Uterus (tissue), 4 donors: Measurements from ENCODE around the gene VSTM4. TPM values are rescaled to one million over a fixed set of nuclear protein-coding genes. Genes with fewer than 3 reads are reported as not detected.
A peak's percentile ranks its signal among the peaks of the same experiment; 100 is the strongest.

Experiments used
- DNase-seq, 2 donors: peaks; one replicate each; pipeline ENCODE4 v3.0.0-alpha.2; 2019 to 2020
- H3K27ac ChIP-seq, 2 donors: fragments of 200-600 bp; sonication (generic); 1 replicate in 1 of 2; 2 replicates in 1 of 2; pipeline ENCODE4 v1.5.1; 2016 to 2018
- H3K27me3 ChIP-seq, 2 donors: fragments of 200-600 bp; sonication (generic); one replicate each; pipeline ENCODE4 v1.5.1; 2018 to 2019; ENCODE audit warnings: control low read depth in 1 of 2
- H3K36me3 ChIP-seq, 2 donors: fragments of 200-600 bp; sonication (generic); one replicate each; pipeline ENCODE4 v1.5.1; 2019; ENCODE audit warnings: control low read depth in 1 of 2
- H3K4me1 ChIP-seq, 2 donors: fragments of 200-600 bp; sonication (generic); one replicate each; pipeline ENCODE4 v1.5.1; 2018 to 2019; ENCODE audit warnings: control low read depth in 1 of 2
- H3K4me3 ChIP-seq, 2 donors: fragments of 200-600 bp; sonication (generic); 1 replicate in 1 of 2; 2 replicates in 1 of 2; pipeline ENCODE4 v1.5.1; 2018 to 2019; ENCODE audit warnings: mild to moderate bottlenecking in 1 of 2
- H3K9me3 ChIP-seq, 2 donors: fragments of 200-600 bp; sonication (generic); one replicate each; pipeline ENCODE4 v1.5.1; 2019; ENCODE audit warnings: control low read depth in 1 of 2
- POLR2A ChIP-seq, 2 donors: fragments of 450-650 bp; IDR thresholded peaks; one replicate each; pipeline ENCODE4 v1.6.1; 2016; ENCODE audit warnings: antibody characterized with exemption in 2 of 2, mild to moderate bottlenecking in 1 of 2, moderate library complexity in 1 of 2
- intact Hi-C: fragments of 100-400 bp; cut with DNase I; formaldehyde crosslinking; loops from one replicate; pipeline ENCODE4 v1.15.1; 2023; ENCODE audit warnings: low total_unique reads
- total RNA-seq, 4 donors: library from RNA; depleted of rRNA in 3 of 4; stranded (reverse); fragments of >200 nt in 3 of 4; gene quantifications; one replicate each; pipeline versions ENCODE4 v1.1.0 to v1.2.4, GENCODE V29; 2014 to 2023
- TF ChIP-seq, protein P1 (sequence below), 4 experiments: fragments of 200-600 bp in 2 of 4; fragments of 450-650 bp in 2 of 4; sonication (generic) in 2 of 4; IDR thresholded peaks; one replicate each; pipeline ENCODE4 v1.5.1; 2016 to 2019; ENCODE audit warnings: antibody characterized with exemption in 4 of 4, mild to moderate bottlenecking in 2 of 4, moderate library complexity in 1 of 4
- donor health status: DM: yes; HTN: yes; CAD: no.

VSTM4 gene
- total RNA-seq, 4 donors from 2014 or later = 10.3 to 46.6 (median 19.3) TPM

DNA sequence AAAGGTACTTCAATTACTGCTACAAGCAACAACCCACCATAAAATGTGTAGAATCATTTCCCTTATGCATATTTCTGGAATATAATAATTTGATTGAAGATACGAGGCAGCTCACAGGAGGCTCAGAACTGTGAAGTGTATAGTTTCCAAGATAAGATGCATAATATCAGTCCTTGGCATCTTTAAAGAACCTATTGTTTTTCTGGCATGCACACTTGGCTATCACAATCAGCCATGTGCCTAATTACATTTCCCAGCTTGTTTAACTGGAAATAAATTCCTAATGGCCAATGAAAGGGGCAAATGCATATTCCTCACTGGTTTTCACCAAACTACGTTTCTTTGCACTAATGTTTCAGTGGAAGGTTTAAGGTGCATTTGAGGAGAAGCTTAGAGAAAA lies 92.3 kb downstream of the VSTM4 start:
- Histone ChIP-seq H3K9me3 (no peaks in the 10 kb centered on the region), H3K27me3 (no peaks in the 10 kb centered on the region), H3K4me1 (peaks cover 0 to 7% of the 10 kb centered on the region in 2 donors), H3K27ac (peak overlapping the region; percentile 70 to 79), H3K4me3 (no peak overlapping the region), H3K36me3 (no peaks in the 10 kb centered on the region)
- DNase-seq = no peak
- TF ChIP-seq, protein P1, sequence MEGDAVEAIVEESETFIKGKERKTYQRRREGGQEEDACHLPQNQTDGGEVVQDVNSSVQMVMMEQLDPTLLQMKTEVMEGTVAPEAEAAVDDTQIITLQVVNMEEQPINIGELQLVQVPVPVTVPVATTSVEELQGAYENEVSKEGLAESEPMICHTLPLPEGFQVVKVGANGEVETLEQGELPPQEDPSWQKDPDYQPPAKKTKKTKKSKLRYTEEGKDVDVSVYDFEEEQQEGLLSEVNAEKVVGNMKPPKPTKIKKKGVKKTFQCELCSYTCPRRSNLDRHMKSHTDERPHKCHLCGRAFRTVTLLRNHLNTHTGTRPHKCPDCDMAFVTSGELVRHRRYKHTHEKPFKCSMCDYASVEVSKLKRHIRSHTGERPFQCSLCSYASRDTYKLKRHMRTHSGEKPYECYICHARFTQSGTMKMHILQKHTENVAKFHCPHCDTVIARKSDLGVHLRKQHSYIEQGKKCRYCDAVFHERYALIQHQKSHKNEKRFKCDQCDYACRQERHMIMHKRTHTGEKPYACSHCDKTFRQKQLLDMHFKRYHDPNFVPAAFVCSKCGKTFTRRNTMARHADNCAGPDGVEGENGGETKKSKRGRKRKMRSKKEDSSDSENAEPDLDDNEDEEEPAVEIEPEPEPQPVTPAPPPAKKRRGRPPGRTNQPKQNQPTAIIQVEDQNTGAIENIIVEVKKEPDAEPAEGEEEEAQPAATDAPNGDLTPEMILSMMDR (IDR thresholded peaks at IDR 0.05) = no peak
- TF ChIP-seq POLR2A (IDR thresholded peaks at IDR 0.05) = no peak
- intact Hi-C loops = no loop called here

DNA sequence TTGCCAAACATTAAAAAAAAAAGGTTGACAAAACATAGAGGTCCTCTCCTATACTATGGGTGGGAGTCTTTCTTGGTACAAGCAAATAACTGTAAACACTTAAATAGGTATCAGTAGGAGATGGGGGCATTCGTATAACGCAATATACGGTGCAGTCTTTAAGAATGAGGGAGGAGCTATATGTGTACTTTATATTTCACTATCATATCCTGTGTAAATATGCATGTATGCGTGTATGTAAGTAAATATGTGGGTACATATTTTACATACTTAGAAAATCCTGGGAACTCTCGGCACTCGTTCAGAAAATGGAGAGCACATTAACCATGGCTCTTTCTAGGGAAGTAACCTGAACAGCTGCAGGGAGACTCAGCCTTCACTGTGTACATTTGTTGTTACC lies 93.6 kb downstream of the VSTM4 start:
- Histone ChIP-seq H3K4me3 (no peak overlapping the region), H3K9me3 (no peaks in the 10 kb centered on the region), H3K4me1 (peaks cover 0 to 7% of the 10 kb centered on the region in 2 donors), H3K27ac (no peak overlapping the region), H3K36me3 (no peaks in the 10 kb centered on the region), H3K27me3 (no peaks in the 10 kb centered on the region)
- no peak for DNase-seq
- intact Hi-C loops = no loop called here
- no peak for TF ChIP-seq POLR2A (IDR thresholded peaks at IDR 0.05)
- TF ChIP-seq, protein P1 (IDR thresholded peaks at IDR 0.05) = no peak

DNA sequence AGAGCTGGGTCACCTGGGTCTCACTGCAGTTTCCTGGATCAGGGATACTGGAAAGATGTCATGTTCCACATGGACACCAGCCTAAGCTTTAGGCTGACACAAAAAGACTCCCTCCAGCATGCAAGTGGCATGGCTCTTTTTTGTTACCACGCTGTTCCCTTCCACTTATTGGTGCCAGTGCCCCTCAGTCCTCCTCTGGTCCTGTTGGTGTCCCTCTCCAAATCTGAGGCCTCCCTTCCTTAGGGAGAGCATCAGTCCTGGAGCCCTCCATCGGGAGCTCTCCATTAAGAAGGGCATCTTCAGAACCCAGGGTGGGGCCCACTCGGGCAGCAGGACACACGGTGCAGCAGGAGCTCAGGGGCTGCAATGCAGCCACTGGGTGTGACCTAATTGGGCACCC lies 99.6 kb downstream of the VSTM4 start:
- no peak for TF ChIP-seq POLR2A (IDR thresholded peaks at IDR 0.05)
- TF ChIP-seq, protein P1 (IDR thresholded peaks at IDR 0.05) = no peak
- Histone ChIP-seq H3K4me1 (no peaks in the 10 kb centered on the region), H3K36me3 (no peaks in the 10 kb centered on the region), H3K9me3 (no peaks in the 10 kb centered on the region), H3K27me3 (no peaks in the 10 kb centered on the region), H3K4me3 (no peak overlapping the region), H3K27ac (no peak overlapping the region)
- intact Hi-C loops = no loop called here
- no peak for DNase-seq

DNA sequence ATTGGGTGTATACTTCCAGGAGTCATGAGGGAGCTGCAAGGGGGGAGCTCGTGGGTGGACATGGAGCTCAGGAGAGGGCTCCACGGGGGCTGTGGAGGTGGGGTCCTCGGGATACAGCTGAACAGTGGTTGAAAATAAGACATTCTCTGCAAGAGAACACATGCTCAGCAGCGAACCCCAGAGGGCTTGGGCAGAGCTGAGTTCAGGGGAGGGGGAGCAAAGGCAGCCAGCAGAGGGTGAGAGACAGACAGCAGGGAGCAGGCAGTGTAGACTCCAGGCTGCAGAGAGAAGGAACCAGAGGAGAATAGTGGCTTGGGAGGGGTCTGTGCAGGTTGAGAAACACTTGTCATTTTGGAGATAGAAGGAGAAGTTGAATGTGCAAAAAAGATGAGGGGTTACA lies 102.7 kb downstream of the VSTM4 start:
- TF ChIP-seq POLR2A (IDR thresholded peaks at IDR 0.05) = no peak
- TF ChIP-seq, protein P1 (IDR thresholded peaks at IDR 0.05) = no peak
- Histone ChIP-seq H3K27me3 (no peaks in the 10 kb centered on the region), H3K27ac (no peak overlapping the region), H3K4me3 (no peak overlapping the region), H3K9me3 (no peaks in the 10 kb centered on the region), H3K36me3 (no peaks in the 10 kb centered on the region), H3K4me1 (no peaks in the 10 kb centered on the region)
- intact Hi-C loops = no loop called here
- no peak for DNase-seq

DNA sequence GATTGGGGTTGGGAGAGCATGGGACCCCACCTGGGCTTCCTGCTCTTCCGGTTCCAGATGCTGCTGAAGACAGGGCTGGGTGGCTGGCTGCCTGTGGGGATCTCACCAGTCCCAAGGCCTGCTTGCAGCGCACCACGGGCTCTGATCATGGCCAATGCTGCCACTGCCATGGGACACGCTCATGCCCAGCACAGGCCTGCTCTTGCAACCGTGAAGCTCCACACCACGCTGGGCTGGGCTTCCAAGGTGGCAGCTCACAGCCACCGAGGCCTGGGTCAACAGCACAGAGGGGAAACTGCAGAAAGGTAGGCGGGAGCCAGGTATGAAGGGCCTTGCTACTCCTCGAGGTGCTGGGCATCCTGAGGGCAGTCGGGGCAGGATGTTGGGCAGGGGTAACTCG lies 103.6 kb downstream of the VSTM4 start:
- Histone ChIP-seq H3K27me3 (no peaks in the 10 kb centered on the region), H3K4me3 (no peak overlapping the region), H3K4me1 (no peaks in the 10 kb centered on the region), H3K36me3 (no peaks in the 10 kb centered on the region), H3K9me3 (no peaks in the 10 kb centered on the region), H3K27ac (no peak overlapping the region)
- no peak for DNase-seq
- intact Hi-C loops = no loop called here
- TF ChIP-seq, protein P1 (IDR thresholded peaks at IDR 0.05) = no peak
- no peak for TF ChIP-seq POLR2A (IDR thresholded peaks at IDR 0.05)
